SK-N-SH treated with all-trans-retinoic acid at 6 μM for 48 hours (cell line): Measurements from ENCODE around the gene SGTA.

ENCODE experiments used
- ATAC-seq: fragments of 200-7000 bp; cut with Tn5 transposase; 3 replicates; pipeline ENCODE4 v1.9.1; 2020; ENCODE audit warnings: mild to moderate bottlenecking, moderate library complexity
- ARNTL ChIP-seq: fragments of 450-650 bp; formaldehyde crosslinking; IDR thresholded peaks from 2 replicates; pipeline ENCODE4 v1.5.0; 2020; ENCODE audit warnings: low read depth, mild to moderate bottlenecking, moderate library complexity, borderline replicate concordance
- BACH2 ChIP-seq: fragments of 250-450 bp; sonication (Bioruptor Pico); IDR thresholded peaks from 2 replicates; pipeline ENCODE4 v1.9.0; 2021; ENCODE audit warnings: mild to moderate bottlenecking, borderline replicate concordance
- CREB5 ChIP-seq: fragments of 250-450 bp; sonication (Bioruptor Pico); IDR thresholded peaks from 2 replicates; pipeline ENCODE4 v1.5.1; 2020; ENCODE audit warnings: low read depth, mild to moderate bottlenecking, moderate library complexity
- CSRNP3 ChIP-seq: fragments of 250-450 bp; sonication (Bioruptor Pico); IDR thresholded peaks from 2 replicates; pipeline ENCODE4 v1.5.1; 2021; ENCODE audit warnings: mild to moderate bottlenecking, moderate library complexity
- GLIS3 ChIP-seq: fragments of 250-450 bp; sonication (Bioruptor Pico); IDR thresholded peaks from 2 replicates; pipeline ENCODE4 v1.5.0; 2020; ENCODE audit warnings: mild to moderate bottlenecking, moderate library complexity
- OSR1 ChIP-seq: fragments of 250-450 bp; sonication (Bioruptor Pico); IDR thresholded peaks from 2 replicates; pipeline ENCODE4 v1.8.0; 2022; ENCODE audit warnings: moderate library complexity, mild to moderate bottlenecking, inconsistent platforms
- PATZ1 ChIP-seq: fragments of 250-450 bp; sonication (Bioruptor Pico); IDR thresholded peaks from 2 replicates; pipeline ENCODE4 v1.8.0; 2020; ENCODE audit warnings: mild to moderate bottlenecking, moderate library complexity, borderline replicate concordance
- PPARA ChIP-seq: fragments of 250-450 bp; sonication (Bioruptor Pico); IDR thresholded peaks from 2 replicates; pipeline ENCODE4 v1.5.0; 2020; ENCODE audit warnings: mild to moderate bottlenecking, borderline replicate concordance
- SNAI2 ChIP-seq: fragments of 250-450 bp; sonication (Bioruptor Pico); IDR thresholded peaks from 2 replicates; pipeline ENCODE4 v1.5.0; 2020; ENCODE audit warnings: mild to moderate bottlenecking, moderate library complexity
- TCF4 ChIP-seq: fragments of 250-450 bp; sonication (Bioruptor Pico); IDR thresholded peaks from 2 replicates; pipeline ENCODE4 v1.8.0; 2021; ENCODE audit warnings: mild to moderate bottlenecking, moderate library complexity, borderline replicate concordance
- TOX ChIP-seq: fragments of 250-450 bp; sonication (Bioruptor Pico); IDR thresholded peaks from 2 replicates; pipeline ENCODE4 v1.8.0; 2021; ENCODE audit warnings: mild to moderate bottlenecking, moderate library complexity, borderline replicate concordance
- TSHZ2 ChIP-seq: fragments of 250-450 bp; sonication (Bioruptor Pico); IDR thresholded peaks from 2 replicates; pipeline ENCODE4 v1.5.0; 2020; ENCODE audit warnings: mild to moderate bottlenecking, moderate library complexity
- ZC3H10 ChIP-seq: fragments of 250-450 bp; sonication (Bioruptor Pico); IDR thresholded peaks from 2 replicates; pipeline ENCODE4 v1.5.1; 2021; ENCODE audit warnings: mild to moderate bottlenecking, moderate library complexity
- ZFP3 ChIP-seq: fragments of 250-450 bp; sonication (Bioruptor Pico); IDR thresholded peaks from 2 replicates; pipeline ENCODE4 v1.5.0; 2020; ENCODE audit warnings: mild to moderate bottlenecking, moderate library complexity
- ZFP30 ChIP-seq: fragments of 450-650 bp; formaldehyde crosslinking; IDR thresholded peaks from 2 replicates; pipeline ENCODE4 v1.5.0; 2022; ENCODE audit warnings: mild to moderate bottlenecking, moderate library complexity
- ZNF565 ChIP-seq: fragments of 450-650 bp; formaldehyde crosslinking; conservative IDR thresholded peaks from 2 replicates; pipeline ENCODE4 v1.5.0; 2020; ENCODE audit warnings: low read depth, mild to moderate bottlenecking, moderate library complexity
- ZNF70 ChIP-seq: fragments of 450-650 bp; formaldehyde crosslinking; IDR thresholded peaks from 2 replicates; pipeline ENCODE4 v1.5.0; 2020; ENCODE audit warnings: mild to moderate bottlenecking, moderate library complexity
- ZNF8 ChIP-seq: fragments of 450-650 bp; formaldehyde crosslinking; IDR thresholded peaks from 2 replicates; pipeline ENCODE4 v1.5.0; 2020; ENCODE audit warnings: mild to moderate bottlenecking, moderate library complexity
- TF ChIP-seq, protein P1 (sequence below): fragments of 250-450 bp; sonication (Bioruptor Pico); IDR thresholded peaks from 2 replicates; pipeline ENCODE4 v1.8.0; 2021; ENCODE audit warnings: low read depth, mild to moderate bottlenecking, moderate library complexity, borderline replicate concordance

The SGTA gene

GRCh38 chr19:2805261-2805900, 22.3 kb upstream of the SGTA start (continued):
- no peak for TF ChIP-seq CREB5 (CRISPR knock-in tag)
- TF ChIP-seq BACH2 (CRISPR knock-in tag) = no peak
- TF ChIP-seq TCF4 (CRISPR knock-in tag) = no peak
- TF ChIP-seq, protein P1, sequence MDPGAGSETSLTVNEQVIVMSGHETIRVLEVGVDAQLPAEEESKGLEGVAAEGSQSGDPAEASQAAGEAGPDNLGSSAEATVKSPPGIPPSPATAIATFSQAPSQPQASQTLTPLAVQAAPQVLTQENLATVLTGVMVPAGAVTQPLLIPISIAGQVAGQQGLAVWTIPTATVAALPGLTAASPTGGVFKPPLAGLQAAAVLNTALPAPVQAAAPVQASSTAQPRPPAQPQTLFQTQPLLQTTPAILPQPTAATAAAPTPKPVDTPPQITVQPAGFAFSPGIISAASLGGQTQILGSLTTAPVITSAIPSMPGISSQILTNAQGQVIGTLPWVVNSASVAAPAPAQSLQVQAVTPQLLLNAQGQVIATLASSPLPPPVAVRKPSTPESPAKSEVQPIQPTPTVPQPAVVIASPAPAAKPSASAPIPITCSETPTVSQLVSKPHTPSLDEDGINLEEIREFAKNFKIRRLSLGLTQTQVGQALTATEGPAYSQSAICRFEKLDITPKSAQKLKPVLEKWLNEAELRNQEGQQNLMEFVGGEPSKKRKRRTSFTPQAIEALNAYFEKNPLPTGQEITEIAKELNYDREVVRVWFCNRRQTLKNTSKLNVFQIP = no peak
- no peak for TF ChIP-seq PPARA (CRISPR knock-in tag)
- TF ChIP-seq ZFP3 (CRISPR knock-in tag) = no peak
- no peak for TF ChIP-seq ZNF565 (CRISPR knock-in tag)
- no peak for TF ChIP-seq SNAI2 (CRISPR knock-in tag)
- TF ChIP-seq TOX (CRISPR knock-in tag) = no peak

DNA sequence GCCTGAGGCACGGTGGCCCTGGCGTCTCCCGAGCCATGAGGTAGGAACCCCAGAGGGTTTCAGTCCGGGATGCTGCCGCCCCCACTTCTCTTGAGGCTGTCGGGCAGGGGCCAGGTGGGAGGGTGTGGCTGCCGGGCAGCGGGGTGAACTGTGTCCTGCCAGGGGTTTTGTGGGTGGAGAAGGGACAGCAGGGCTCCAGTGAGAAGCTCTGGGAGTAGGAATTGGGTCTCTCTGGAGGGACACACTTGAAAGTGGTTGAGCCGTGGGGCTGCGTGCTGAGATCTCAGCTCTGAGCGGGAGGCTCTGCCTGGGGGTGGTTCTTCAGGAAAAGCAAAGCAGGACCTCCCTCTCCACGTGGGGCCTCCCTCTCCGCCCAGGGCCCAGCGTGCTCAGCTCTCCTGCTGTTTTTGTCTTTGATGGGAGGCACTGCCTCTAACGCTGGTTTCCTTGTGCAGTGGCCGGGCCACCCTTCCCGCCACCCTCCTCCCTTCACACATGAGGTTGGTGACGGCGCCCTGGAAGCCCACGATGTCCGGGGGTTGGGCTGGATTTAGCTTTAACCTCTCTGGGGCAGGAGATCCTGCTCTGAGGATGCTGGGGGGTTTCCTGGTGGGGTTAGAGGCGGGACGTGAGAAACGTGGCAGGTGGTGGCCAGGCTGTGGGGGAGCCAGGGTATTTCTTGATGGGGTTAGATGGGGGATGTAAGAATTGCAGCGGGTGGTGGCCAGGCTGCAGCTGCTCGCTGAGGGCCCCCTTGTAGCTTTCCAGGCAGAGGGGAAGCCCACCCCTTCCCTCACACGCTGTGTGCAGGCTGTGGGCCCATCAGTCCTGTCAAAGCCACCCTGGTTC, 21.3 kb upstream of the SGTA start:
- ATAC-seq = no peak
- TF ChIP-seq ARNTL (CRISPR knock-in tag) = no peak

GRCh38 chr19:2803486-2804155, 20.5 kb upstream of the SGTA start:
- TF ChIP-seq ZFP30 (CRISPR knock-in tag) (no peak), BACH2 (CRISPR knock-in tag) (no peak), ZNF565 (CRISPR knock-in tag) (no peak), PATZ1 (CRISPR knock-in tag) (no peak), SNAI2 (CRISPR knock-in tag) (no peak), PPARA (CRISPR knock-in tag) (no peak), TOX (CRISPR knock-in tag) (no peak), ZC3H10 (CRISPR knock-in tag) (no peak), GLIS3 (CRISPR knock-in tag) (no peak), CSRNP3 (CRISPR knock-in tag) (no peak), ARNTL (CRISPR knock-in tag) (no peak), ZNF70 (CRISPR knock-in tag) (no peak)
- no peak for ATAC-seq

DNA sequence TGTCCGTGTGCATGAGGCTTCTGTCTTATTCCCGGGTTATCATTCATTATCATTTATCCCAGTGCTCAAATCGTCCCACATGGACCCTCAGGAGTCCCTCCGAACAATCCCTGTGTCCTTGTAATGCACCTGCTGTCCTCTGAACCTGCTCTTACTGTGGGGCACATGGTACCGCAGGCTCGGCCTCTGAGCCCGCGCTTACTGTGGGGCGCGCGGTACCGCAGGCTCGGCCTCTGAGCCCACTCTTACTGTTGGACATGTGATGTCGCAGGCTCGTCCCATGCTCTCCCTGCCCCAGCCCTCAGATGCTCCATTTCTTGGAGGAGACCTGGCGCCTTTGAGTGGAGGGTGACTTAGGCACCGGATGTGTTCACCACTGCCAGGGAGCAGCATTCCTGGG, 19.8 kb upstream of the SGTA start:
- no peak for ATAC-seq
- no peak for TF ChIP-seq PPARA (CRISPR knock-in tag)
- no peak for TF ChIP-seq TSHZ2 (CRISPR knock-in tag)
- no peak for TF ChIP-seq CSRNP3 (CRISPR knock-in tag)
- TF ChIP-seq ZFP30 (CRISPR knock-in tag) = no peak
- no peak for TF ChIP-seq ZFP3 (CRISPR knock-in tag)
- no peak for TF ChIP-seq ZNF8 (CRISPR knock-in tag)
- no peak for TF ChIP-seq ARNTL (CRISPR knock-in tag)
- no peak for TF ChIP-seq GLIS3 (CRISPR knock-in tag)
- TF ChIP-seq OSR1 (CRISPR knock-in tag) = no peak
- no peak for TF ChIP-seq PATZ1 (CRISPR knock-in tag)
